ENCODE results near the gene CEP192. TPM values are rescaled to one million over a fixed set of nuclear protein-coding genes. Genes with fewer than 3 reads are reported as not detected.

The CEP192 gene
- total and polyA plus RNA-seq, 2 of the 13 experiments (the other 11 are each of a cell fraction or from before 2014, with no cell fraction given): 15.3 to 24.7 TPM

- TF ChIP-seq, protein P1, sequence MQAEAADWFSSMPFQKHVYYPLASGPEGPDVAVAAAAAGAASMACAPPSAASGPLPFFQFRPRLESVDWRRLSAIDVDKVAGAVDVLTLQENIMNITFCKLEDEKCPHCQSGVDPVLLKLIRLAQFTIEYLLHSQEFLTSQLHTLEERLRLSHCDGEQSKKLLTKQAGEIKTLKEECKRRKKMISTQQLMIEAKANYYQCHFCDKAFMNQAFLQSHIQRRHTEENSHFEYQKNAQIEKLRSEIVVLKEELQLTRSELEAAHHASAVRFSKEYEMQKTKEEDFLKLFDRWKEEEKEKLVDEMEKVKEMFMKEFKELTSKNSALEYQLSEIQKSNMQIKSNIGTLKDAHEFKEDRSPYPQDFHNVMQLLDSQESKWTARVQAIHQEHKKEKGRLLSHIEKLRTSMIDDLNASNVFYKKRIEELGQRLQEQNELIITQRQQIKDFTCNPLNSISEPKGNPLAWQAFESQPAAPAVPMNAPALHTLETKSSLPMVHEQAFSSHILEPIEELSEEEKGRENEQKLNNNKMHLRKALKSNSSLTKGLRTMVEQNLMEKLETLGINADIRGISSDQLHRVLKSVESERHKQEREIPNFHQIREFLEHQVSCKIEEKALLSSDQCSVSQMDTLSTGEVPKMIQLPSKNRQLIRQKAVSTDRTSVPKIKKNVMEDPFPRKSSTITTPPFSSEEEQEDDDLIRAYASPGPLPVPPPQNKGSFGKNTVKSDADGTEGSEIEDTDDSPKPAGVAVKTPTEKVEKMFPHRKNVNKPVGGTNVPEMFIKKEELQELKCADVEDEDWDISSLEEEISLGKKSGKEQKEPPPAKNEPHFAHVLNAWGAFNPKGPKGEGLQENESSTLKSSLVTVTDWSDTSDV (CRISPR knock-in tag; IDR thresholded peaks at IDR 0.05): no peak
- TF ChIP-seq RXRB (CRISPR knock-in tag; IDR thresholded peaks at IDR 0.05; ENCODE audit: borderline replicate concordance) (peak; percentile 64; the same call in 1 of the 2 replicates), MYNN (CRISPR knock-in tag; IDR thresholded peaks at IDR 0.05; ENCODE audit: low read depth) (no peak), ZNF274 (CRISPR knock-in tag; IDR thresholded peaks at IDR 0.05) (0 out of 2 replicates have a peak, but pooled peaks have one; percentile 43), ZNF329 (CRISPR knock-in tag; IDR thresholded peaks at IDR 0.05; ENCODE audit: low read depth) (no peak), MED8 (CRISPR knock-in tag; IDR thresholded peaks at IDR 0.05; ENCODE audit: insufficient replicate concordance) (peak; percentile 68), ZNF337 (CRISPR knock-in tag; IDR thresholded peaks at IDR 0.05; ENCODE audit: borderline replicate concordance, low read depth) (no peak), STAT5B (CRISPR knock-in tag; IDR thresholded peaks at IDR 0.05) (no peak), NFIB (CRISPR knock-in tag; IDR thresholded peaks at IDR 0.05; ENCODE audit: borderline replicate concordance) (no peak), NRL (CRISPR knock-in tag; IDR thresholded peaks at IDR 0.05; ENCODE audit: borderline replicate concordance) (no peak), ZNF510 (CRISPR knock-in tag; IDR thresholded peaks at IDR 0.05; ENCODE audit: low read depth) (peak; percentile 89), ARID3A (IDR thresholded peaks at IDR 0.05; ENCODE audit: low read depth, low read length) (no peak), KDM5A (IDR thresholded peaks at IDR 0.05; ENCODE audit: borderline replicate concordance, low read length) (no peak; the same call in 1 of the 2 replicates), ATM (IDR thresholded peaks at IDR 0.05; ENCODE audit: borderline replicate concordance) (no peak), ONECUT2 (CRISPR knock-in tag; IDR thresholded peaks at IDR 0.05) (no peak), ZNF749 (CRISPR knock-in tag; IDR thresholded peaks at IDR 0.05; ENCODE audit: borderline replicate concordance) (no peak), ZBTB44 (CRISPR knock-in tag; IDR thresholded peaks at IDR 0.05) (no peak), ZNF501 (CRISPR knock-in tag; IDR thresholded peaks at IDR 0.05) (peak; percentile 76), CCAR2 (optimal IDR thresholded peaks at IDR 0.05; ENCODE audit: low read depth, low read length) (no peak), ZNF607 (CRISPR knock-in tag; IDR thresholded peaks at IDR 0.05; ENCODE audit: borderline replicate concordance) (peak; percentile 27; the same call in 1 of the 2 replicates)
- TF ChIP-seq, protein P2, sequence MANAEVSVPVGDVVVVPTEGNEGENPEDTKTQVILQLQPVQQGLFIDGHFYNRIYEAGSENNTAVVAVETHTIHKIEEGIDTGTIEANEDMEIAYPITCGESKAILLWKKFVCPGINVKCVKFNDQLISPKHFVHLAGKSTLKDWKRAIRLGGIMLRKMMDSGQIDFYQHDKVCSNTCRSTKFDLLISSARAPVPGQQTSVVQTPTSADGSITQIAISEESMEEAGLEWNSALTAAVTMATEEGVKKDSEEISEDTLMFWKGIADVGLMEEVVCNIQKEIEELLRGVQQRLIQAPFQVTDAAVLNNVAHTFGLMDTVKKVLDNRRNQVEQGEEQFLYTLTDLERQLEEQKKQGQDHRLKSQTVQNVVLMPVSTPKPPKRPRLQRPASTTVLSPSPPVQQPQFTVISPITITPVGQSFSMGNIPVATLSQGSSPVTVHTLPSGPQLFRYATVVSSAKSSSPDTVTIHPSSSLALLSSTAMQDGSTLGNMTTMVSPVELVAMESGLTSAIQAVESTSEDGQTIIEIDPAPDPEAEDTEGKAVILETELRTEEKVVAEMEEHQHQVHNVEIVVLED (CRISPR knock-in tag; IDR thresholded peaks at IDR 0.05; ENCODE audit: borderline replicate concordance): no peak
Observed at GRCh38 chr18:13139885-13140450, 148.8 kb downstream of the CEP192 start (continued).

All from HepG2 (cell line).